ENCODE results near the gene CTSZ.

Gene CTSZ

GRCh38 chr20:58980711-58981627 lies 26.1 kb downstream of the CTSZ start, which contains the start of gene NELFCD:
Gene NELFCD, plus strand, starts transcription at chr20:58981256. Its CDS starts 54 bp downstream, at chr20:58981310.
- peak; percentile 69 for FAIRE-seq
- DNase-seq (ENCODE audit: insufficient read length, low spot score): peak; percentile 92
- TF ChIP-seq POLR2AphosphoS5 (IDR thresholded peaks at IDR 0.05; ENCODE audit: low read depth, low read length): peak; percentile 76; the same call in 1 of the 2 replicates
- TF ChIP-seq POLR2A (IDR thresholded peaks at IDR 0.05; ENCODE audit: low read depth, low read length): peak; percentile 79
- TF ChIP-seq PAX5 (IDR thresholded peaks at IDR 0.05; ENCODE audit: insufficient read depth, low read length, severe bottlenecking): no peak
- TF ChIP-seq POU2F2 (IDR thresholded peaks at IDR 0.05; ENCODE audit: low read depth, low read length): no peak

DNA sequence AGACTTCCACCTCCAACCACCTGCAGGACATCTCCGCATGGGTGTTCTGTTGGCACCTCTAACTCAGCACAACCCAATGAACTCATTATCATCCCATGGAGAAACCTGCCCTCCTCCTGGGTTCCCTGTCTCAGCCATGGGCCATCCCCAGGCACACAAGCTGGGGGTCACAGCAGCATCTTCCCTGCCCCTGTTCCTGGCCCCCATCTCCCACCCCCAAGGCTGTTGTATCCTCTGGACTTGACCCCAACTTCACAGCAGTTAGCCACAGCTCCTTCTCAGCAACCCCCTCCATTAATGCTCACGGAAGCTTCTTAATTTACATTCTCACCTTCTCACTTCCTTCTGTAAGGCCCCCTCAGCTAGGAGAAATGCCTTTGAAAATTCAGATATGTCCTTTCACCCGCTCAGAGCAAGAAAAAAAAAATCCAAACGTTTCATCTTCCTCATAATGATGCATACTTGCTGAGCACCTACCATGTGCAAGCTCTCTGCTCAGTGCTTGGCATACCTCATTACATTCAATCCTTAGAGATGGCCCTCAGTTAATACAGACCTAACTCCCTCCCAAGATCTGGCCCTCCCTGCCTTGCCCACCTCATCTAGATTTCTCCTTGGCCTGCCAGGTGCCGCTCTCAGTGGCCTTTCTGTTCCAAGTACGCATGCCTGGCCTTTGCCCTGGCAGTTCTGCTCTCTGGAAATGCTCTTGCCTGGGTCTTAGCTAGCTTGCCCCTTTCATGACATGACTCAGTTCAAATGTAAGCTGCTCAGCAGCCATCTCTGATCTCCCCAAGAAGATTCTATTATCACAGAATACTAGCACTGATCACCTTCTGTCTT lies 28.5 kb downstream of the CTSZ start:
- DNase-seq (ENCODE audit: insufficient read length, low spot score) (no peak), FAIRE-seq (peak; percentile 66)
- TF ChIP-seq SPI1 (IDR thresholded peaks at IDR 0.05; ENCODE audit: low read depth, low read length) (peak; percentile 70), POLR2AphosphoS5 (IDR thresholded peaks at IDR 0.05; ENCODE audit: low read depth, low read length) (no peak)

DNA sequence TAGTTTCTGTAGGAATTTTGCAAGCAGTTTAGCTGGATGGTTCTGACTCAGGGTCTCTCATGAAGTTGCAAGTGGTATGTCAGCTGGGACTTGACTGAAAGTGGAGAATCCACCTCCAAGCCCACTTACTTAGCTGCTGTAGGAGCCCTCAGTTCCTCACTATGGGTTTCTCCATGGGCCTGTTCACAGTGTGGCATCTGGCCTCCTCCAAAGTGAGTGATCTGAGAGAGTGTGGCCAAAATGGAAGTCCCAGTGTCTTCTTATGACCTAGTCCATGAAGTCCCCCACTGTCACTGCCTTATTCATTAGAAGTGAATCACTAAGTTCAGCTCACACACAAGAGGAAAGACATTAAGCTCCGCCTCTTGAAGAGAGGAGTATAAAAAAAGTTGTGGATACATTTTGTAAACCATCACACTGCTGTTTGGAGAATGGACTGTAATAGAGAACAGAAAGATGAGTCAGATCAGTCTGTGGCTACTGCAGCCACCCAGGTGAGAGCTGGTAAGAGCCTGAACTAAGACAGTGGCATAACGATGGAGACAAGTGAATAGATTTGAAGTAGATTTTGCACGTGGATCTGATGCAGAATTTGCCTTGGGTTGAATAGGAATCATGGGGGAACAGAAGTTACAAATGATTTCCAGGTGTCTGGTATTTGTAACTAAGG lies 30.9 kb downstream of the CTSZ start:
- TF ChIP-seq POLR2AphosphoS5 (IDR thresholded peaks at IDR 0.05; ENCODE audit: low read depth, low read length) (no peak), POLR2A (IDR thresholded peaks at IDR 0.05; ENCODE audit: low read depth, low read length) (no peak), PAX5 (IDR thresholded peaks at IDR 0.05; ENCODE audit: insufficient read depth, low read length, severe bottlenecking) (no peak), SPI1 (IDR thresholded peaks at IDR 0.05; ENCODE audit: low read depth, low read length) (0 out of 2 replicates have a peak, but pooled peaks have one; percentile 1), POU2F2 (IDR thresholded peaks at IDR 0.05; ENCODE audit: low read depth, low read length) (no peak)
- FAIRE-seq (no peak), DNase-seq (ENCODE audit: insufficient read length, low spot score) (no peak)

DNA sequence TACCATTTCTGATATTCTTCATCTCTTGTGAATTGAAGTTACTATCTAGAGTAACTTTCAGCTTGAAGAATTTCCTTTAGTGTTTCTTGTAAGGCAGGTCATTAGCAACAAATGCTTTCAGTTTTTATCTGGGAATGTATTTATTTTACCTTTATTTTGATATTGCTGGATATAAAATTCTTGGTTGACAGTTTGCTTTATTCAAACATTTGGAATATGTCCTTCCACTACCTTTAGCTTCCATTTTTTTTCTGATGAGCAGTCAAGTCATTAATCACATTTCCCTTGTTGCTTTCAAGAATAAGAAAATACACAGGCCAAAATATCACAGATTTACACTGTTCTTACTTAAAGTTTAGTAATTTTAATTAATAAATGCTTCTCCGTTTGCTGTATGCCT lies 31.7 kb downstream of the CTSZ start:
- TF ChIP-seq TAF1 (IDR thresholded peaks at IDR 0.05; ENCODE audit: low read depth, low read length) (no peak), PAX5 (IDR thresholded peaks at IDR 0.05; ENCODE audit: insufficient read depth, low read length, severe bottlenecking) (no peak)
- FAIRE-seq (no peak), DNase-seq (ENCODE audit: insufficient read length, low spot score) (no peak)

DNA sequence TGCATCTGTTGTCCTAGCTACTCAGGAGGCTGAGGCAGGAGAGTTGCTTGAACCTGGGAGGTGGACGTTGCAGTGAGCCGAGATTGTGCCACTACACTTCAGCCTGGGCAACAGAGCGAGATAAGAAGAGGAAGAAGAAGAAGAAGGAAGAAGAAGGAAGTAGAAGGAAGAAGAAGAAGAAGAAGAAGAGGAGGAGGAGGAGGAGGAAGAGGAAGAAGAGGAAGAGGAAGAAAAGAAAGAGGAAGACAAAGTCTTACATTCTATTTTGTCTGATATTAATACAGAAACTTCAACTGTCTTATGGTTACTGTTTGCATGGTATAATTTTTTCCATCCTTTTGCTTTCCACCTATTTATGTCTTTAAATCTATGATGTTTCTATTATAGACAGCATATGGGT lies 33.2 kb downstream of the CTSZ start:
- no peak for DNase-seq (ENCODE audit: insufficient read length, low spot score)
- TF ChIP-seq POLR2A (IDR thresholded peaks at IDR 0.05; ENCODE audit: low read depth, low read length) (no peak), PAX5 (IDR thresholded peaks at IDR 0.05; ENCODE audit: insufficient read depth, low read length, severe bottlenecking) (no peak), POU2F2 (IDR thresholded peaks at IDR 0.05; ENCODE audit: low read depth, low read length) (no peak), TAF1 (IDR thresholded peaks at IDR 0.05; ENCODE audit: low read depth, low read length) (no peak), SPI1 (IDR thresholded peaks at IDR 0.05; ENCODE audit: low read depth, low read length) (no peak)
- FAIRE-seq: no peak

- no peak for TF ChIP-seq POLR2AphosphoS5 (IDR thresholded peaks at IDR 0.05; ENCODE audit: low read depth, low read length)
- TF ChIP-seq TAF1 (IDR thresholded peaks at IDR 0.05; ENCODE audit: low read depth, low read length): no peak
- no peak for TF ChIP-seq POU2F2 (IDR thresholded peaks at IDR 0.05; ENCODE audit: low read depth, low read length)
- TF ChIP-seq SPI1 (IDR thresholded peaks at IDR 0.05; ENCODE audit: low read depth, low read length): no peak
- TF ChIP-seq PAX5 (IDR thresholded peaks at IDR 0.05; ENCODE audit: insufficient read depth, low read length, severe bottlenecking): no peak
- no peak for TF ChIP-seq POLR2A (IDR thresholded peaks at IDR 0.05; ENCODE audit: low read depth, low read length)
- no peak for DNase-seq (ENCODE audit: insufficient read length, low spot score)
- no peak for FAIRE-seq
Observed at GRCh38 chr20:58973179-58973578, 33.9 kb downstream of the CTSZ start.

GRCh38 chr20:58971429-58971828 lies 35.6 kb downstream of the CTSZ start:
- TF ChIP-seq PAX5 (IDR thresholded peaks at IDR 0.05; ENCODE audit: insufficient read depth, low read length, severe bottlenecking) (no peak), POU2F2 (IDR thresholded peaks at IDR 0.05; ENCODE audit: low read depth, low read length) (no peak), POLR2AphosphoS5 (IDR thresholded peaks at IDR 0.05; ENCODE audit: low read depth, low read length) (no peak), SPI1 (IDR thresholded peaks at IDR 0.05; ENCODE audit: low read depth, low read length) (no peak), POLR2A (IDR thresholded peaks at IDR 0.05; ENCODE audit: low read depth, low read length) (no peak), TAF1 (IDR thresholded peaks at IDR 0.05; ENCODE audit: low read depth, low read length) (no peak)
- DNase-seq (ENCODE audit: insufficient read length, low spot score): no peak
- FAIRE-seq: no peak

- DNase-seq (ENCODE audit: insufficient read length, low spot score): no peak
- no peak for TF ChIP-seq POLR2A (IDR thresholded peaks at IDR 0.05; ENCODE audit: low read depth, low read length)
- TF ChIP-seq SPI1 (IDR thresholded peaks at IDR 0.05; ENCODE audit: low read depth, low read length): peak; percentile 43; the same call in 1 of the 2 replicates
- peak; percentile 58 for FAIRE-seq
Observed at GRCh38 chr20:58970146-58970545, 36.9 kb downstream of the CTSZ start.

DNA sequence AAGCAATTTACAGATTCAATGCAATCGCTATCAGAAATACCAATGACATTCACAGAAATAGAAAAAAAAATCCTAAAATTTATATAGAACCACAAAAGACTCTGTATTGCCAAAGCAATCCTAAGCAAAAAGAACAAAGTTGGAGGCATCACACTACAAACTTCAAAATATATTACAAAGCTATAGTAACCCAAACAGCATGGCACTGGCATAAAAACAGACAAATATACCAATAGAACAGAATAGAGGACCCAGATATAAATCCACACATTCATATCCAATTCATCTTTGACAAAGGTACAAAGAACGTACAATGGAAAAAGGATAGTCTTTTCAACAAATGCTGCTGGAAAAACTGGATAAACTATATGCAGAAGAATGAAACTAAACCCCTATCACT lies 37.6 kb downstream of the CTSZ start:
- DNase-seq (ENCODE audit: insufficient read length, low spot score) (no peak), FAIRE-seq (no peak)
- TF ChIP-seq TAF1 (IDR thresholded peaks at IDR 0.05; ENCODE audit: low read depth, low read length) (no peak), SPI1 (IDR thresholded peaks at IDR 0.05; ENCODE audit: low read depth, low read length) (no peak), POU2F2 (IDR thresholded peaks at IDR 0.05; ENCODE audit: low read depth, low read length) (no peak), POLR2A (IDR thresholded peaks at IDR 0.05; ENCODE audit: low read depth, low read length) (no peak), PAX5 (IDR thresholded peaks at IDR 0.05; ENCODE audit: insufficient read depth, low read length, severe bottlenecking) (no peak), POLR2AphosphoS5 (IDR thresholded peaks at IDR 0.05; ENCODE audit: low read depth, low read length) (no peak)
